RPMI7951 (cell line): ENCODE data around the gene ZNF555. TPM values are rescaled to one million over a fixed set of nuclear protein-coding genes. Genes with fewer than 3 reads are reported as not detected.
"Not testable (repeated sequence)": the region's sequence is repeated elsewhere in the genome, so short reads cannot be mapped to it uniquely, and the experiment has no call there.

Experiments
- DNase-seq: peaks from one replicate; pipeline ENCODE4 v3.0.0-alpha.2; 2012; ENCODE audit warnings: low read depth
- total RNA-seq: library from RNA; depleted of rRNA; stranded (reverse); fragments of >200 nt; shearing (Covaris generic); gene quantifications from 2 replicates; pipeline ENCODE4 v1.2.3, GENCODE V29; 2014

Gene ZNF555
- total RNA-seq, 1 experiment from 2014 or later = 7.3 TPM

DNA sequence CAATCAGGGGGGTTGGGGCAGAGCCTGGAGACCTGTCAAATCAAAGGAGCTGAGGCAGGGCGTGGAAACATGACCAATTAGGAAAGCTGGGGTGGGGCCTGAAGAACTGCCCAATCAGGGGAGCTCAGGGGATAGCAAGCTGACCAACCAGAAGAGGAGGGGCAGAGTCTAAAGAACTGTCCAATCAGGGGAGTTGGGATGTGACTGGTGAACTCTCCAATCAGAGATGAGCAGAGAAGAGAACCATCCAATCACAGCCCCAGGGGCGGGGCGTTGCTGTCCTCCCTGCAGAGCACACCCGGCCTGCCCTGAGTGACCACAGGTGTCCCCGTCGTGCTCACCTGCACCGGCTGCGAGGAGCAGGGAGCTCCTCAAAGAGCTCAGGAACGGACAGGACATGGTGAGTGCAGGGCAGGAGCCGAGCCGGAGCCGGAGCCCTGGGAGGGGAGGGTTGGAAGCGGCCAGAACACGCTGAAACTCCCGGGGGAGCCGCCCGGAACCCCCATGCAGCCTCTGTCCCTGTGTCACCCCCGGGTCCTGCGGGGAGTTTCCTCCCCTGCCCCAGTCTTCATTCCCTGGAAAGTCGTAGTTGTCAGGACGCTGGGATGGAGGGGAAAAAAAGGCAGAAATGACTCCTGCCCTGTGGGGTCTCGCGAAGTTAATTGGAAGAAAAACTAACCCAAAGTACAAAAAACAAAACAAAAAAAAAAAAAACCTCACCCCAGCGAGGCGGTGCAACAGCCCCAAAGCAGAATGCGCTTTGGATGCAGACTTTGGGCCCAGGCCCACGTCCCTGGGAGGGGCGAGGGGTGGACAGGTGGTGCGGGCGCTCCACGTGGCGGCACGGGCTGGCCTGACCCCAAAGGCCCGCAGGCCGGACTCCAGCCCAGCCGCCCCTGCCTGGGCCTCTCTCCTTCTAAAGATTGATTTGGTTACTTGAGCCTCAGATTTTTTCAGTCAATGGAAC, 26.0 kb downstream of the ZNF555 start, which contains the start of gene ZNF556:
ZNF556 (plus strand) TSS at position 311 of the 967 bp plus-strand sequence; CDS start at position 398, 87 bp downstream.
- peak; percentile 96 for DNase-seq

DNA sequence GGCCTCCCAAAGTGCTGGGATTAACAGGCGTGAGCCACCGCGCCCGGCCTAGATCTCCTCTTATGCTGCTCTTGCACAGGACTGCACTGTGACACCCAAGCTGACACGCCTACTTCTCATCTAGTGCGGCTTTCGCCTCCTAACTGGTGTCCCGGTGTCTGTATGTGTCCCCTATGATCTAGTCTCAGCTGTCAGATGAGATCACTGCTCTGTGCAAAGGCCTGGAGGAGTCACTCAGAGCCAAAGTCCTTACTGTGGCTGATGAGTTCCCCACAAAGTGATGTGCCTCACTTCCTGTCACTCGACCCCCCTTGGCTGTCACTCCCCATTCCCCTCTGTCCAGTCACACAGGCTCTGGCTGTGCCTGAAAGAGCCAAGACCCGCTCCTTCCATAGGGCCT, 28.3 kb downstream of the ZNF555 start:
- DNase-seq = peak; percentile 24

DNA sequence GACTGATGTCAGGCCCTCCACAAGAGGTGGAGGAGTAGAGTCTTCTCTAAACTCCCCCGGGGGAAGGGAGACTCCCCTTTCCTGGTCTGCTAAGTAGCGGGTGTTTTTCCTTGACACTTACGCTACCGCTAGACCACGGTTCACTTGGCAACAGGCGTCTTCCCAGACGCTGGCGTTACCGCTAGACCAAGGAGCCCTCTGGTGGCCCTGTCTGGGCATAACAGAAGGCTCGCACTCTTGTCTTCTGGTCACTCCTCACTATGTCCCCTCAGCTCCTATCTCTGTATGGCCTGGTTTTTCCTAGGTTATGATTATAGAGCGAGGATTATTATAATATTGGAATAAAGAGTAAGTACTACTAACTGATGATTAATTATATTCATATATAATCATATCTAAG, 30.9 kb downstream of the ZNF555 start:
- DNase-seq = peak; percentile 49

DNA sequence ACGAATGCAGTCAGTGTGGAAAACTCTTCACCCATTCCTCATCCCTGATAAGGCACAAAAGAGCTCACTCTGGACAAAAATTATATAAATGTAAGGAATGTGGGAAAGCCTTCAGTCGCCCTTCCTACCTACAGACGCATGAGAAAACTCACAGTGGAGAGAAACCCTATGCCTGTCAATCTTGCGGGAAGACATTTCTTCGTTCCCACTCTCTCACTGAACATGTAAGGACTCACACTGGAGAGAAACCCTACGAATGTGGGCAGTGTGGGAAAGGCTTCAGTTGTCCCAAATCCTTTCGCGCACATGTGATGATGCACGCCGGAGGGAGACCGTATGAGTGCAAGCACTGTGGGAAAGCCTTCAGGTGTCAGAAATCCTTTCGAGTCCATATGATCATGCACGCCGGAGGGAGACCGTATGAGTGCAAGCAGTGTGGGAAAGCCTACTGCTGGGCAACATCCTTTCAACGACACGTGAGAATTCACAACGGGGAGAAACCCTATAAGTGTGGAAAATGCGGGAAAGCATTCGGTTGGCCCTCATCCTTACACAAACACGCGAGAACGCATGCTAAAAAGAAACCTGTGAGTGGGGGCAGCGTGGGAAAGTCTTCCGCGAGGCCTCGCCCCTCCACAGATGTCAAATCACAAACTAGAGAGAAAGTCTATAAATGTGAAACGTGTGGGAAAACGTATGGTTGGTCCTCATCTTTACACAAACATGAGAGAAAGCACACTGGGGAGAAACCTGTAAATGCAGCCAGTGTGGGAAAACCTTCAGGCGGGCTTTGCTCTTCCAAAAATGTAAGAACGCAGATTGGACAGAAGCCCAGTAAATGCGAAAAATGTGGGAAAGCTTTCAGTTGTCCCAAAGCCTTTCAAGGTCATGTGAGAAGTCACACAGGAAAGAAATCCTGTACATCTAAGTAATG, 36.4 kb downstream of the ZNF555 start:
- DNase-seq = no peak

DNA sequence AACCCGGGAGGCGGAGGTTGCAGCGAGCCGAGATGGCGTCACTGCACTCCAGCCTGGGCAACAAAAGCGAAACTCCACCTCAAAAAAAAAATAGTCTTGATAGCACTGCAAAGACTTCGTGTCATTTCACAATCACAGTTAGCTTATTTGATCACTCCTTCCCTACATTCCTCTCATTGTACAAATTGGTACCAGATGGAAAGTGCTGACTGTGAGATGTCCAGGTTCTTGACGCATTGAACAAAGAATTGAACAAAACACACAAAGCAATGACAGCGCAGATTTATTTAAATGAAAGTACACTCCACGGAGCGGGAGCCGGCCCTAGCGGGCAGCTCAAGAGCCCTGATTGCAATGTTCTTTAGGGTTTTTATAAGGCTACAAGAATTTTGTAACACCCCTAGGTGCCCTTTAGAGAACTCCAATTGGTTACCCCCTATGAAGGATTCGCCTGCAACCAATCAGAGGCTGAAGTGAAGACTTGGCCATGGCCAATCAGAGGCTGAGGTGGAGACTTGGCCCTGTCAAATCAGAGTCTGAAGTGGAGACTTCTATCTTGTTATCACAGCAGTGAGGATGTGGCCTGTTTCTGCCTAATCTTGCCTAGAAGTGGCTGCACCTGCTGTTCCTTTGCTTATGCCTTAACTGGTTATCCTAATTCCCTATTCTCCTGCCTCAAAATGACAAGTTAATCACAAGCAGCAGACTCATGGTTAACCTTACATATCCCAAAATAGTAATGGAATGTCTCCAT, 42.6 kb downstream of the ZNF555 start:
- DNase-seq = peak; percentile 29

DNA sequence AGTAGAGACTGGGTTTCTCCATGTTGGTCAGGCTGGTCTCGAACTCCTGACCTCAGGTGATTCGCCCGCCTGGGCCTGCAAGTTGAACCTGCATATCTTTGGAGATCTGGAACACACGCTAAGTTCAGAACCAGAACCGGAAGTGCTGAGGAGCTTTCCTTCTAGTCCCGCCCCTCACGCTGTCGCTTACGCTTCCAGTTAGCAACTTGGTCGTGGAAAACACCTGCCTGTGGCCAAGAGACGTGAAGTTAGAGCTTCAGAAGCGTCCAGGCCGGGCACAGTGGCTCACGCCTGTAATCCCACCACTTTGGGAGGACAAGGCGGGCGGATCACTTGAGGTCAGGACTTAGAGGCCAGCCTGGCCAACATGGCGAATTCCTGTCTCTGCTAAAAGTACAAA, 44.5 kb downstream of the ZNF555 start:
- DNase-seq = no peak

DNA sequence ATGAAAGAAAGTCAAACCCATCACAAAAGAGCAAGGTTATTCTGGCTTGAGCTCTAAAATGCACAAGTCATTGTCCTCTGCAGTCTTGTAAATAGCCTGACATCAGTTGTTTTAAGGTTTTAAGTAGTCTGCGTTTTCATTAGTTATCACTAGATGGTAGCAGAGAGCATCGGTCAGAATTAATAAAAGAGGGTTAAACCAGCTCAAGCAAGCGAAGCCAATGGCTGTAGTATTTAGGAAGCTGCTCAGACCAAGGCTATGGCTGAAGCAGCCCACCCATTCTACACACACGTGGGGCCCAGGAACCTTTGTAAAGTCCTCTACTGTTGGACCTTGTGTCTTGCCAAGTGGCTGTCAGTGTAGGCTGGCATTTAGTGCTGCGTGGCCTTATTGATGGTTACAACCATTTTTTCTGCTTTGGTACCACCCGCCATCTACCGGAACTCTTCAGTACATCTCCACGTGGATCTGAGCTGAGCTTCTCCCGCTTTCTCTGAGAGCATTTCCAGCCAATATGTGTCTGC, 46.2 kb downstream of the ZNF555 start:
- DNase-seq = peak; percentile 77

DNA sequence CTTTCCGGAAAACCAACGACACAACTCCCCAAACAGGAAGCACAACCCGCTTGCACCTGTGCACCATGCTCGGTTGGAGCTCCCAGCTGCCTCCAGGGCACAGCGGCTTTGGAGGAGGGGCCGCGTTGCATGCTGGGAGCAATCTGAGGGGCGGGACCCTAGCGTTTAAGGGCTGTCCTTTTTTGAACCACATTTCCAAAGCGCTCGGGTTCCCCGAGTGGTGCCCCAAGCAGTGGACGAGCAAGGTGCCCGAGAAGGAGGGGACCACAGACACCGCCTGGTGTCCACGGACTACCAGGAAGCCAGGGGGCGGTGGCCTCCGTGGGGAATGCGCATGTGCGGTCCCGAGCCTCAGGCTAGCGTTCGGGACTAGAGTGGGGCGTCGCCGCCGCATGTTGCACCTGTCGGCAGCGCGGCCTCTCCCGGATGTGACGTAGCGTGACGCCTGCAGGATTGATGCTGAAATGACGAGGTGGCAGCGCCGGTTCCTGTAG, 47.5 kb downstream of the ZNF555 start:
- no peak for DNase-seq

DNA sequence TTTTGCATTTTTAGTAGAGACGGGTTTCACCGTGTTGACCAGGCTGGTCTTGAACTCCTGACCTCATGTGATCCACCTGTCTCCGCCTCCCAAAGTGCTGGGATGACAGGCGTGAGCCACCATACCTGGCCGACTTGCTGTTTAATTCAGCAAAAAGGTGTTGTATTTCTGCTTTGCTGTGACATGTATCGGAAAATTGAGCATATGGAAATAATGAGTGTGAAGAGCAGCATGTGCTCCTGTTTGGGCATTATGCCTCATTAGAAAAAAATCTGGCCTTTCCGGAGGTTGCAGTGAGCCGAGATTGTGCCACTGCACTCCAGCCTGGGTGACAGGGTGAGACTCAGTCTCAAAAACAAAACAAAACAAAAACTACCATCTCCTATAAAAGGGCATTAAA, 49.3 kb downstream of the ZNF555 start:
- not testable (repeated sequence) for DNase-seq

DNA sequence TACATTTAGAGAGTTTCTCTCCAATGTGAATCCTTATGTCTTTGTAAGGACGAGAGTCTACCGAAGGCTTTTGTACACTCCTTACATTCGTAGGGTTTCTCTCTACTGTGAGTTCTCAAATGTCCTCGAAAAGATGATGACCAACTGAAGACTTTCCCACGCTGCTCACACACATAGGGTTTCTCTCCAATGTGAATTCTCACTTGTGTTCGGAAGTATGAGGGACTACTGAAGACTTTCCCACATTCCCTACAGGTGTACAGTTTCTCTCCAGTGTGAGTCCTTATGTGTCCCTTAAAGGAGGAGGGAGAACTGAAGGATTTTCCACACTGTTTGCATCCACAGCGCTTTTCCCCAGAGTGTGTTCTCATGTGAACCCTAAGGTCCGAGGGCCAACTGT, 55.4 kb downstream of the ZNF555 start:
- DNase-seq = no peak

DNA sequence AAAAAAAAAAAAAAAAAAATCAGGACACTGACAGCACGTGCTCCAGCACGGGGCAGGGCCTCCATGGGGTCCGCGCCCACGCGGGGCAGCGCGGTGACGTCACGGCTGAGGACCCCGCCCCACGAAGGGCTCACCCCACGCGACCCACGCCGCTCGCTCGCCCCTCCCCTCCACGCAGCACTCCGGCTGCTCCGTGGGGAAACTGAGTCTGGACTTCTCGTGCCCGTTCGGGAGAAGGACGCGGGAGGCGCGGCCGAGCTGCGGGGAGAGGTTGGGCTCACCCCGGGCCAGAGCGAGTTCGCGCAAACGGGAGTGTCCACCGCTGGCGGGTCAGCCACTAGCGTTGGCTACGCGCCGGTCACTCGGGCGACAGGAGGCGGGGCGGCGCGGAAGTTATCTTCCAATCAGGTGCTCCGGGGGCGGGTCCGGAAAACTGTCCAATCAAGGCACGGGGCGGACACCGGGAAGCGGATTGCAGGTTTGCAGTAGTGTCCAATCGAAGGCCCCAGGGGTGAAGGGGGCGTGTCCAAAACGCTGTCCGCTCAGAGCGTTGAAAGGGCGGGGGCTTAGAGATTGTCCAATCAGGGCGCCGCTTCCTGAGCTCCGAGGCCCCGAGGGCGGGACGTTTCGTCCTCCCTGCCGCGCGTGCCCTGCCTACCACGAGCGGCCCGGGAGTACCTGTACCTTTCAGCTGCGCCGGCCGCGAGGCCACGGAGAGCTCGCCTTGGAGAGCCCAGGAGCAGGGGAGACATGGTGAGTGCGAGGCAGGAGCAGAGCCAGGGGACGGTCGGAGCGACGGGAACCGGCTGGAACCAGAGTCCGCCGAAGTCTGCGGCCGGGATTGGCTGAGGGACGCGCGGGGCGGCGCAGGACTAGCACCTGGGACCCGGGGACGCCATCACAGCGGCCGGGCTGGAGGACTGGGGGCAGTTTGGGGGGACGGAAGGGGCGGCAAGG, 59.3 kb downstream of the ZNF555 start, which contains the start of gene ZNF57:
ZNF57 (plus strand) TSS at position 633 of the 957 bp plus-strand sequence; CDS start at position 751, 118 bp downstream.
- DNase-seq = peak; percentile 99

DNA sequence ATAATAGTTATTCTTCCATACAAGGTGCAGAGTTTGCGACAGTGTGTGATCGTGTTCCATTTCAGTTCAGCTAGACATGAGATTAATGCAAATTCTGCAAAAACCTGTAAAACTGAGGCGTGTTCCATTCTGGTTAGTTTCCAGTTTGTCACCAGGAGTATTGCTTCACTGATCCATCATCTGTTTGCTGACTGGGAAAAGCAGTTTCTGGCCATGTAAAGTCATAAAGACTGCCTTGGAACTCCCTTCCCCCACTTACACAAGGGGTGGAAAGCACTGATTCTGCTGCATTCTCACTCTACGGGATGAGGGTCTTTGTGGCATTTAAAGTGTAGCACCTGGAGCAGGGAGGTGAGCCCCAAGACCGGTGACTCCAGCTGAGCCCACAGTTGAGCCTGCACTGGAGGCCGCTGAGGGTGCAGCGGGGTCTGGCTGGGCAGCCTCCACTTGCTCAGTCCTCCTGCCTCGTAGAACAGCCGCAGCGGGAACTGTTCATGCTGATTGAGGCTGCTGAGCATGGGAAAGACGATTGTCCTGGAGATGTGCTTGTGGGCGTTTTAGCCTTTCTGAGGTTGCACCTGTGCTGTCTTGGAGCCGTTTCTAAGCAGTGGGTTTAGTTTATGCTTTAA, 61.4 kb downstream of the ZNF555 start:
- DNase-seq = no peak

DNA sequence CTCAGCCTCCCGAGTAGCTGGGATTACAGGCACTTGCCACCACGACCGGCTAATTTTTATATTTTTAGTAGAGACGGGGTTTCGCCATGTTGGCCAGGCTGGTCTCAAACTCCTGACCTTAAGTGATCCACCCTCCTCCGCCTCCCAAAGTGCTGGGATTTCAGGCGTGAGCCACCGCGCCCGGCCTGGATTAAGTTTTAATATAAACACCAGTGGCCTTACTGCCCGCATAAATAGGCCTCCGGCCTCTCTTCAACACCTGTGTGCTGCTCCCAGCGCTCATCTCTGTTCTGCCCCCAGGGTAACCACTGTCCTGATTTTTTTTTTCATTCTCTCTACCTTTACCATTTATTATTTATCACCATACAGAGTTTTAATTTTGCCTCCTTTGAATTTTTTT, 62.1 kb downstream of the ZNF555 start:
- not testable (repeated sequence) for DNase-seq

DNA sequence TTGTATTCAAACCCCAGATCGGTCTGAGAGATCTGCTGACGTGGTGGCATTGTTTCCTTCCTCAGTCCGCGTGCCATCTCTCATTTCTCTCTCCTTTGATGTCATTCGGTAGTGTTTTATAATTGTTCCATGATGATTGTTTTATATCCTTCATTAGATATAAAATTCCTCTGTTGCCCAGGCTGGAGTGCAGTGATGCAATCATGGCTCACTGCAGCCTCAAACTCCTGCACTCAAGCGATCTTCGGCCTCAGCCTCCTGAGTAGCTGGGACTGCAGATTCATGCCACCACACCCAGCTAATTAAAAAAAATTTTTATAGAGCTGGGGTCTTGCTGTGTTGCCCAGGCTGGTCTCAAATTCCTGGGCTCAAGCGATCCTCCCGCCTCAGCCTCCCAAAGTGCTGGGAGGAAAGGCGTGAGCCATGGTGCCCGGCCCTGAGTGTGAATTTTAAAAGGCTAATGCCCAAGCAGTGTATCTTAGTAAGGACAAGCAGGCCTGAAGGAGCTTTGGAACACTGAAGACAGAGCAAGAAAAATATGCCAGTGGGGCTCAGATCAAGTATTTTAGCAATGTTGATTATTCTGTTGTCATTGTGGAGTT, 64.7 kb downstream of the ZNF555 start:
- no peak for DNase-seq

DNA sequence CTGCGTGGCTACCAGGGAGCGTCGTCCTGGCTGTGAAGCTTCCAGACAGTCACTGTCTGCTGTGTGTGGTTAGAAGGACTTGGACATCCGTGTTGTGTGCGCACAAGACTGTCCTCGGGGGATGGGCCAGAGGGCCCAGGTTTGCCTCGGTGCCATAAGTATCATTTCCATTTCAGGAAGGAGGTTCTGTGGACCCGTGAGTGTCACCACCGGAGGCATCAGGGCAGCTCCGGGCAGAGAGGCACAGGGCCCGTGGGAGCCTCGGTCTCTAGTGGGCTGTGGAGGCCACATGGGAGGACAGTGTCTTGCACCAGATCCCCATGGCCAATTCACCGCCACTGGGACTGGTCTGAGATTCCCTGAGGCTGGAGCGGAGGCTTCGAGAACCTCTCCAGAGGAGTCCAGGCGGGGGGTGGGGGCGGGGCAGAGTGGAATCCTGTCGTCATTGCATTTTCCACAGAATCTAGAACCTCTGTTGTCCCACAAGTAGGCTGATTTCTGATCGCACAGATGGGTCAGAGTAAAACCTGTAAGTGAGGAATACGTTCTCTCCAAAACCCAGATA, 65.4 kb downstream of the ZNF555 start:
- no peak for DNase-seq
